NCI-H460 (cell line): ENCODE measurements around the gene TBXA2R. TPM values are rescaled to one million over a fixed set of nuclear protein-coding genes. Genes with fewer than 3 reads are reported as not detected.

ENCODE experiments used
- small RNA-seq, 2 experiments: library from RNA; depleted of rRNA; stranded (forward); fragments of <200 nt; gene quantifications; one replicate each; pipeline ENCODE3, GENCODE V24; 2014
- total RNA-seq: library from RNA; depleted of rRNA; stranded (reverse); fragments of >200 nt; shearing (Covaris generic); gene quantifications from 2 replicates; pipeline ENCODE4 v1.2.3, GENCODE V29; 2014; rRNA removed

TBXA2R gene
- total RNA-seq, 1 experiment from 2014 or later = 1.4 TPM

Small RNA genes within 50 kb of the gene (small RNA-seq; reads per million reads assigned to genes)
- gene AC005786.1 = 0 reads per million in 2 experiments

Other genes starting within 250 kb of the TBXA2R start
- 10.1 and 13.6 TPM in 2 replicates for gene NFIC, start 240.3 kb downstream of the TBXA2R start, total RNA-seq
- gene SMIM24, start 126.3 kb downstream of the TBXA2R start, total RNA-seq = not detected in 2 replicates
- not detected in 2 replicates for gene SMIM44, start 123.4 kb downstream of the TBXA2R start, total RNA-seq
- 13.0 and 13.7 TPM in 2 replicates for gene DOHH, start 106.2 kb downstream of the TBXA2R start, total RNA-seq
- 17.6 and 18.8 TPM in 2 replicates for gene FZR1, start 100.6 kb downstream of the TBXA2R start, total RNA-seq
- not detected in 2 replicates for gene TEKTIP1, start 67.7 kb downstream of the TBXA2R start, total RNA-seq
- 178 and 210 TPM in 2 replicates for gene MFSD12, start 49.3 kb downstream of the TBXA2R start, total RNA-seq
- gene HMG20B, start 33.9 kb downstream of the TBXA2R start, total RNA-seq = 125 and 134 TPM in 2 replicates
- gene GIPC3, start 21.4 kb downstream of the TBXA2R start, total RNA-seq = 0.25 and 0.29 TPM in 2 replicates
- 10.5 and 13.0 TPM in 2 replicates for gene CACTIN, start 19.9 kb upstream of the TBXA2R start, total RNA-seq
- 6.2 and 6.8 TPM in 2 replicates for gene PIP5K1C, start 93.6 kb upstream of the TBXA2R start, total RNA-seq
- gene TJP3, start 101.5 kb upstream of the TBXA2R start, total RNA-seq = 0.69 and 0.98 TPM in 2 replicates
- 12.9 and 16.4 TPM in 2 replicates for gene APBA3, start 154.8 kb upstream of the TBXA2R start, total RNA-seq
- gene MRPL54, start 155.8 kb upstream of the TBXA2R start, total RNA-seq = 35.8 and 40.8 TPM in 2 replicates
- not detected in 2 replicates for gene RAX2, start 165.4 kb upstream of the TBXA2R start, total RNA-seq
- not detected in 2 replicates for gene MATK, start 179.5 kb upstream of the TBXA2R start, total RNA-seq